Epithelial cell of esophagus (primary cell): ENCODE results near the gene VEPH1.

ENCODE experiments used
- DNase-seq: peaks from one replicate; pipeline ENCODE4 v3.0.0; 2010; ENCODE audit warnings: low read depth
- H3K4me3 ChIP-seq: 2 replicates; pipeline ENCODE4 v1.5.1; 2011; ENCODE audit warnings: mild to moderate bottlenecking, low read length, control low read depth
- TF ChIP-seq, protein P1 (sequence below): IDR thresholded peaks from 2 replicates; pipeline ENCODE4 v1.5.1; 2011; ENCODE audit warnings: low read depth, mild to moderate bottlenecking, low read length, control low read depth, inconsistent platforms; ENCODE audit not compliant: insufficient read depth; ENCODE audit errors: missing control alignments

The VEPH1 gene

DNA sequence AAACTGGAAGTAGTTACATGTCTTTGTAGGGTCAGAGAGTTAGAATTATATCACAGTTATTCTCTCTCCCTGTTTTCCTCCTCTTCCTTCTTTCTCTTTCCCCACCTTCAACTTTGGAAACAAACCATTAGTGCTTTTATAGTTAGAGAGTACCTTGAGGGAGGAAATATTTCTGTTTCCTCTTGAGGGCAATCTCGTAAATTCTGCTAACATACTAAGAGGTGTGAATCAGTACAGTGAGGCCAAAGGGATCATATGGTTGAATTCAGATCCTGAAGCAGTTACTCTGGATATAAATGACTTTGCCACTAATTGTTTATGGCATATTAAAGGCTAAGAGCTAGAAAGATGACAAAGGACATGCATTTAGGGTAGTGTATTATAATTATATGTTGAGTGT is 283.0 kb downstream of the VEPH1 start:
- no peak for DNase-seq
- TF ChIP-seq, protein P1, sequence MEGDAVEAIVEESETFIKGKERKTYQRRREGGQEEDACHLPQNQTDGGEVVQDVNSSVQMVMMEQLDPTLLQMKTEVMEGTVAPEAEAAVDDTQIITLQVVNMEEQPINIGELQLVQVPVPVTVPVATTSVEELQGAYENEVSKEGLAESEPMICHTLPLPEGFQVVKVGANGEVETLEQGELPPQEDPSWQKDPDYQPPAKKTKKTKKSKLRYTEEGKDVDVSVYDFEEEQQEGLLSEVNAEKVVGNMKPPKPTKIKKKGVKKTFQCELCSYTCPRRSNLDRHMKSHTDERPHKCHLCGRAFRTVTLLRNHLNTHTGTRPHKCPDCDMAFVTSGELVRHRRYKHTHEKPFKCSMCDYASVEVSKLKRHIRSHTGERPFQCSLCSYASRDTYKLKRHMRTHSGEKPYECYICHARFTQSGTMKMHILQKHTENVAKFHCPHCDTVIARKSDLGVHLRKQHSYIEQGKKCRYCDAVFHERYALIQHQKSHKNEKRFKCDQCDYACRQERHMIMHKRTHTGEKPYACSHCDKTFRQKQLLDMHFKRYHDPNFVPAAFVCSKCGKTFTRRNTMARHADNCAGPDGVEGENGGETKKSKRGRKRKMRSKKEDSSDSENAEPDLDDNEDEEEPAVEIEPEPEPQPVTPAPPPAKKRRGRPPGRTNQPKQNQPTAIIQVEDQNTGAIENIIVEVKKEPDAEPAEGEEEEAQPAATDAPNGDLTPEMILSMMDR, result no peak
- H3K4me3 ChIP-seq, result no peak overlapping the region

DNA sequence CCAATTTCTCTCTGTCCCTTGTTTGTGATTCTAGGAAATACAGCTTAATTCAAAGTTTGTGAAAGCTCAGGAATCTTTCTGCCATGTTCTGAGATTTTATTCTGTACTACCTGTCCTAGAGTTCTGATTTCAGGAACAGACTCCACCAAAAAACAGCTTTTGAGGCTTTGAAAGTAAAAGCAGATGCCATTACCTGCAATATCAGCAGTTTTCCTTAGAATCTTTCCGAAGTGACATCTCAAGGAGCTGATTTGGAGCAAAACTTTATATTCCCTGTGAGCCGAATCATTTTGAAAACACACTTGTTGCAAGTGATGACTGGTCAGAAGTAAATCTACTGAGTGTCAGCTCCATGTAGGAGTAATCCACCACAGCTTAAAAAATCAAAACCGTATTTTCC is 284.0 kb downstream of the VEPH1 start:
- TF ChIP-seq, protein P1, result no peak
- H3K4me3 ChIP-seq, result no peak overlapping the region
- DNase-seq, result no peak
